MM.1S (cell line): Measurements from ENCODE around the gene CHCHD3.

Experiments
- EZH2 ChIP-seq: fragments of 300-600 bp; sonication (generic); optimal IDR thresholded peaks from 2 replicates; pipeline ENCODE3; 2017; ENCODE audit warnings: low read depth, mild to moderate bottlenecking, antibody characterized with exemption, low read length, mixed read lengths
- TF ChIP-seq, protein P1 (sequence below): fragments of 300-600 bp; sonication (generic); IDR thresholded peaks from 2 replicates; pipeline ENCODE4 v1.5.1; 2016; ENCODE audit warnings: antibody characterized with exemption, low read length, mixed read lengths

DNA sequence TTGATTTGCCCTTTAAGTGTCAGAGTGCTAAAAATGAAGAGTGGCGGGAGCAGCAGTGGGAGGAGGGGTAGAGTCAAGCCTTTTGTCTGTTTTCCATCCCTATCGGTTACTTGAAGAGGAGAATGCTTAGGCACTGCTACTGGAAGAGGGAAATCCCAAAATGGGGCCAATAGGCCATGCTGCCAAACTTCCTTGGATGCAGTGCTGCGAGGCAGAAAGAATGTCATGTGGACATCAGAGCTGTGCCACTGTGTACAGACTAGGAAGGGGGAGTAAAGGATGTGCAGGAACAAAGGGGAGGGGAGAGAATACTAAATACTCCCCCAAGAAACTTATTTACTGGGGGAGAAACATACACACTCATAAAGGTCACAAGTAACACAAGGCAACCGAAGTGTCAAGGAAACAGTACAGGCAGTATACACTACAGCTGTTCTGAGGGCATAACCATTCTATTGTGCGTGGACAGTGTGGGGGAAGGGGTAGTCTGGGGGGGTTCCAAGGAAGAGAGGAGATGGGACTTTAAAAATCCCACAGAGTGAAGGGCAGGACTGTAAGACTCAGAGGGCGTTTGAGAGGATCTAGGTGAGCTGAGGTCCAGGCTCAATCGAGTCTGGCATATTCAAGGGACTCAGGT is 276.9 kb downstream of the CHCHD3 start:
- TF ChIP-seq EZH2: no peak
- TF ChIP-seq, protein P1, sequence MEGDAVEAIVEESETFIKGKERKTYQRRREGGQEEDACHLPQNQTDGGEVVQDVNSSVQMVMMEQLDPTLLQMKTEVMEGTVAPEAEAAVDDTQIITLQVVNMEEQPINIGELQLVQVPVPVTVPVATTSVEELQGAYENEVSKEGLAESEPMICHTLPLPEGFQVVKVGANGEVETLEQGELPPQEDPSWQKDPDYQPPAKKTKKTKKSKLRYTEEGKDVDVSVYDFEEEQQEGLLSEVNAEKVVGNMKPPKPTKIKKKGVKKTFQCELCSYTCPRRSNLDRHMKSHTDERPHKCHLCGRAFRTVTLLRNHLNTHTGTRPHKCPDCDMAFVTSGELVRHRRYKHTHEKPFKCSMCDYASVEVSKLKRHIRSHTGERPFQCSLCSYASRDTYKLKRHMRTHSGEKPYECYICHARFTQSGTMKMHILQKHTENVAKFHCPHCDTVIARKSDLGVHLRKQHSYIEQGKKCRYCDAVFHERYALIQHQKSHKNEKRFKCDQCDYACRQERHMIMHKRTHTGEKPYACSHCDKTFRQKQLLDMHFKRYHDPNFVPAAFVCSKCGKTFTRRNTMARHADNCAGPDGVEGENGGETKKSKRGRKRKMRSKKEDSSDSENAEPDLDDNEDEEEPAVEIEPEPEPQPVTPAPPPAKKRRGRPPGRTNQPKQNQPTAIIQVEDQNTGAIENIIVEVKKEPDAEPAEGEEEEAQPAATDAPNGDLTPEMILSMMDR: no peak
